ENCODE data around the gene GRHL1.

Gene GRHL1

GRCh38 chr2:9937258-9937657 lies 14.2 kb upstream of the GRHL1 start:
- Histone ChIP-seq H3K27ac (no peak overlapping the region), H3K27me3 (no peaks in the 10 kb centered on the region), H3K9me3 (no peaks in the 10 kb centered on the region), H3K36me3 (peaks cover 4 to 28% (median 13%) of the 10 kb centered on the region in 3 donors), H3K4me1 (peaks cover 0 to 4% (median 0%) of the 10 kb centered on the region in 4 donors), H3K4me3 (no peak overlapping the region)
- intact Hi-C loops (cut with DNase I; ENCODE audit: low total_unique reads), result no loop called here
- no peak for DNase-seq
- TF ChIP-seq CTCF (IDR thresholded peaks at IDR 0.05), result no peak

GRCh38 chr2:9937968-9938367 lies 13.5 kb upstream of the GRHL1 start:
- no peaks in the 10 kb centered on the region for H3K9me3 ChIP-seq
- H3K4me3 ChIP-seq, result no peak overlapping the region
- no peaks in the 10 kb centered on the region for H3K27me3 ChIP-seq
- peaks cover under 1 to 21% (median 13%) of the 10 kb centered on the region in 3 donors for H3K36me3 ChIP-seq
- intact Hi-C loops (cut with DNase I; ENCODE audit: low total_unique reads), result no loop called here
- TF ChIP-seq CTCF (IDR thresholded peaks at IDR 0.05), result no peak
- H3K4me1 ChIP-seq, result peaks cover 0 to 4% (median 0%) of the 10 kb centered on the region in 4 donors
- no peak overlapping the region for H3K27ac ChIP-seq
- no peak for DNase-seq

- peaks cover 0 to 8% of the 10 kb centered on the region in 2 donors for H3K27me3 ChIP-seq
- no peak for TF ChIP-seq CTCF (IDR thresholded peaks at IDR 0.05)
- no peak overlapping the region for H3K27ac ChIP-seq
- peaks cover 0 to 4% (median 0%) of the 10 kb centered on the region in 4 donors for H3K4me1 ChIP-seq
- intact Hi-C loops (cut with DNase I; ENCODE audit: low total_unique reads), result loop anchor here (10.0 kb wide), 1 partner anchor 125 kb away; no protein-coding TSS in a partner anchor
- DNase-seq, result no peak
- H3K9me3 ChIP-seq, result no peaks in the 10 kb centered on the region
- peaks cover 0 to 4% (median 0%) of the 10 kb centered on the region in 3 donors for H3K36me3 ChIP-seq
- H3K4me3 ChIP-seq, result no peak overlapping the region
These were observed 11.7 kb upstream of the GRHL1 start for GRCh38 chr2:9939587-9940485.

GRCh38 chr2:9941196-9941995 lies 10.1 kb upstream of the GRHL1 start:
- intact Hi-C loops (cut with DNase I; ENCODE audit: low total_unique reads), result loop anchor here (10.0 kb wide), 1 partner anchor 127 kb away; no protein-coding TSS in a partner anchor
- Histone ChIP-seq H3K4me3 (no peak overlapping the region), H3K9me3 (no peaks in the 10 kb centered on the region), H3K27ac (no peak overlapping the region), H3K27me3 (peaks cover 0 to 10% of the 10 kb centered on the region in 2 donors), H3K4me1 (peaks cover 0 to 4% (median 0%) of the 10 kb centered on the region in 4 donors), H3K36me3 (no peaks in the 10 kb centered on the region)
- TF ChIP-seq CTCF (IDR thresholded peaks at IDR 0.05), result no peak
- no peak for DNase-seq

- no peak for DNase-seq
- H3K9me3 ChIP-seq, result no peaks in the 10 kb centered on the region
- H3K27me3 ChIP-seq, result peaks cover 0 to 10% of the 10 kb centered on the region in 2 donors
- no peak overlapping the region for H3K4me3 ChIP-seq
- intact Hi-C loops (cut with DNase I; ENCODE audit: low total_unique reads), result loop anchor here (10.0 kb wide), 1 partner anchor 127 kb away; no protein-coding TSS in a partner anchor
- TF ChIP-seq CTCF (IDR thresholded peaks at IDR 0.05), result no peak
- H3K36me3 ChIP-seq, result no peaks in the 10 kb centered on the region
- no peak overlapping the region for H3K27ac ChIP-seq
- H3K4me1 ChIP-seq, result peaks cover 0 to 4% (median 0%) of the 10 kb centered on the region in 4 donors
These were observed 9.5 kb upstream of the GRHL1 start for GRCh38 chr2:9941996-9942390.
